Keratinocyte (primary cell): ENCODE results near the gene NFKBIL1. TPM values are rescaled to one million over a fixed set of nuclear protein-coding genes. Genes with fewer than 3 reads are reported as not detected.

Source experiments
- DNase-seq: peaks from one replicate; pipeline ENCODE4 v3.0.0-alpha.2; 2011; ENCODE audit warnings: low read depth, missing footprints, low spot score
- FAIRE-seq: peaks from 2 replicates; lab custom pipeline; 2011; peaks lifted over from hg19 to GRCh38; lab: Jason Lieb, UNC
- H2AFZ ChIP-seq: 2 replicates; pipeline ENCODE4 v1.6.0; 2012; ENCODE audit warnings: low read length, control low read depth, inconsistent platforms; ENCODE audit not compliant: control insufficient read depth
- H3K27ac ChIP-seq: 2 replicates; pipeline ENCODE4 v1.5.1; 2011; ENCODE audit warnings: low read length; ENCODE audit not compliant: control insufficient read depth, insufficient read depth
- H3K27me3 ChIP-seq: 3 replicates; pipeline ENCODE4 v1.6.0; 2011; ENCODE audit warnings: low read length; ENCODE audit not compliant: control insufficient read depth, insufficient read depth; ENCODE audit errors: extremely low read depth
- H3K36me3 ChIP-seq, 2 experiments: 2 replicates in 1 of 2; 3 replicates in 1 of 2; pipeline ENCODE4 v1.5.1; 2011; ENCODE audit warnings: low read length in 2 of 2, mild to moderate bottlenecking in 1 of 2; ENCODE audit not compliant: control insufficient read depth in 2 of 2, insufficient read depth in 2 of 2; ENCODE audit errors: extremely low read depth in 1 of 2
- H3K4me1 ChIP-seq: 3 replicates; pipeline ENCODE4 v1.5.1; 2011; ENCODE audit warnings: low read length; ENCODE audit not compliant: control insufficient read depth, insufficient read depth; ENCODE audit errors: extremely low read depth
- H3K4me2 ChIP-seq: 3 replicates; pipeline ENCODE4 v1.6.0; 2011; ENCODE audit warnings: low read depth, low read length; ENCODE audit not compliant: control insufficient read depth, insufficient read depth; ENCODE audit errors: extremely low read depth
- H3K4me3 ChIP-seq, 3 experiments: fragments of 200-600 bp in 1 of 3; sonication (generic) in 1 of 3; 2 replicates in 2 of 3; 3 replicates in 1 of 3; pipeline ENCODE4 v1.5.1; 2011 to 2016; ENCODE audit warnings: low read length in 3 of 3, mild to moderate bottlenecking in 3 of 3, control low read depth in 2 of 3, inconsistent platforms in 1 of 3, low read depth in 1 of 3, mixed read lengths in 1 of 3, mixed run types in 1 of 3, moderate library complexity in 1 of 3; ENCODE audit not compliant: control insufficient read depth in 2 of 3, insufficient read depth in 2 of 3; ENCODE audit errors: extremely low read depth in 1 of 3
- H3K79me2 ChIP-seq: 2 replicates; pipeline ENCODE4 v1.6.0; 2012; ENCODE audit warnings: low read length; ENCODE audit not compliant: control insufficient read depth, insufficient read depth
- H3K9ac ChIP-seq: 3 replicates; pipeline ENCODE4 v1.6.0; 2011; ENCODE audit warnings: low read length; ENCODE audit not compliant: control insufficient read depth, insufficient read depth; ENCODE audit errors: extremely low read depth
- H3K9me1 ChIP-seq: 3 replicates; pipeline ENCODE4 v1.6.0; 2011; ENCODE audit warnings: low read length; ENCODE audit not compliant: control insufficient read depth, insufficient read depth; ENCODE audit errors: extremely low read depth
- H3K9me3 ChIP-seq: 2 replicates; pipeline ENCODE4 v1.5.1; 2012; ENCODE audit warnings: low read depth, low read length; ENCODE audit not compliant: control insufficient read depth
- H4K20me1 ChIP-seq: 3 replicates; pipeline ENCODE4 v1.6.0; 2011; ENCODE audit warnings: low read length; ENCODE audit not compliant: control insufficient read depth, insufficient read depth; ENCODE audit errors: extremely low read depth
- EZH2 ChIP-seq: IDR thresholded peaks from one replicate; pipeline ENCODE4 v1.6.1; 2012; ENCODE audit warnings: inconsistent platforms, mild to moderate bottlenecking, low read length, moderate library complexity
- dilution Hi-C: fragments of 300-500 bp; cut with MboI; formaldehyde crosslinking; loops from one replicate; pipeline ENCODE4 v1.7.0; 2020; ENCODE audit warnings: low sequenced_read_pairs; ENCODE audit not compliant: extremely low pct_ligation_motif_present
- polyA plus RNA-seq, 5 experiments: library from polyadenylated mRNA; depleted of rRNA in 3 of 5; stranded (reverse) in 3 of 5; stranded (forward) in 1 of 5; unstranded in 1 of 5; fragments of >200 nt; gene quantifications; 1 replicate in 1 of 5; 2 replicates in 3 of 5; 3 replicates in 1 of 5; pipeline versions ENCODE4 v1.2.1 to v1.2.3, GENCODE V29; 2011 to 2012; ENCODE audit warnings: missing spikeins in 2 of 5, low read depth in 1 of 5, low replicate concordance in 1 of 5
- TF ChIP-seq, protein P1 (sequence below), 3 experiments: IDR thresholded peaks in 1 of 3; conservative IDR thresholded peaks in 1 of 3; optimal IDR thresholded peaks in 1 of 3; 2 replicates in 2 of 3; 3 replicates in 1 of 3; pipeline versions ENCODE3 to v1.5.1; 2011; ENCODE audit warnings: low read length in 3 of 3, mild to moderate bottlenecking in 3 of 3, moderate library complexity in 2 of 3, control low read depth in 1 of 3, inconsistent platforms in 1 of 3; ENCODE audit not compliant: insufficient read depth in 2 of 3; ENCODE audit errors: extremely low read depth in 1 of 3

The NFKBIL1 gene
- polyA plus RNA-seq, 1 donor (not counting 4 experiments of a cell fraction or from before 2014, with no cell fraction given), result 4.8 TPM

DNA sequence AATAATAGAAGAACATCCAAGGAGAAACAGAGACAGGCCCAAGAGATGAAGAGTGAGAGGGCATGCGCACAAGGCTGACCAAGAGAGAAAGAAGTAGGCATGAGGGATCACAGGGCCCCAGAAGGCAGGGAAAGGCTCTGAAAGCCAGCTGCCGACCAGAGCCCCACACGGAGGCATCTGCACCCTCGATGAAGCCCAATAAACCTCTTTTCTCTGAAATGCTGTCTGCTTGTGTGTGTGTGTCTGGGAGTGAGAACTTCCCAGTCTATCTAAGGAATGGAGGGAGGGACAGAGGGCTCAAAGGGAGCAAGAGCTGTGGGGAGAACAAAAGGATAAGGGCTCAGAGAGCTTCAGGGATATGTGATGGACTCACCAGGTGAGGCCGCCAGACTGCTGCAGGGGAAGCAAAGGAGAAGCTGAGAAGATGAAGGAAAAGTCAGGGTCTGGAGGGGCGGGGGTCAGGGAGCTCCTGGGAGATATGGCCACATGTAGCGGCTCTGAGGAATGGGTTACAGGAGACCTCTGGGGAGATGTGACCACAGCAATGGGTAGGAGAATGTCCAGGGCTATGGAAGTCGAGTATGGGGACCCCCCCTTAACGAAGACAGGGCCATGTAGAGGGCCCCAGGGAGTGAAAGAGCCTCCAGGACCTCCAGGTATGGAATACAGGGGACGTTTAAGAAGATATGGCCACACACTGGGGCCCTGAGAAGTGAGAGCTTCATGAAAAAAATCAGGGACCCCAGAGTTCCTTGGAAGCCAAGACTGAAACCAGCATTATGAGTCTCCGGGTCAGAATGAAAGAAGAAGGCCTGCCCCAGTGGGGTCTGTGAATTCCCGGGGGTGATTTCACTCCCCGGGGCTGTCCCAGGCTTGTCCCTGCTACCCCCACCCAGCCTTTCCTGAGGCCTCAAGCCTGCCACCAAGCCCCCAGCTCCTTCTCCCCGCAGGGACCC, 27.0 kb downstream of the NFKBIL1 start:
- Histone ChIP-seq H3K36me3 (no peaks in the 10 kb centered on the region), H3K27ac (no peak overlapping the region), H3K79me2 (no peaks in the 10 kb centered on the region), H3K9ac (no peak overlapping the region), H4K20me1 (no peaks in the 10 kb centered on the region), H3K27me3 (no peaks in the 10 kb centered on the region), H3K4me2 (no peak overlapping the region), H2AFZ (no peak overlapping the region), H3K4me1 (peaks cover 19% of the 10 kb centered on the region), H3K4me3 (no peak overlapping the region), H3K9me3 (no peaks in the 10 kb centered on the region), H3K9me1 (no peaks in the 10 kb centered on the region)
- dilution Hi-C loops, result no loop called here
- DNase-seq, result no peak
- FAIRE-seq, result no peak
- TF ChIP-seq, protein P1, sequence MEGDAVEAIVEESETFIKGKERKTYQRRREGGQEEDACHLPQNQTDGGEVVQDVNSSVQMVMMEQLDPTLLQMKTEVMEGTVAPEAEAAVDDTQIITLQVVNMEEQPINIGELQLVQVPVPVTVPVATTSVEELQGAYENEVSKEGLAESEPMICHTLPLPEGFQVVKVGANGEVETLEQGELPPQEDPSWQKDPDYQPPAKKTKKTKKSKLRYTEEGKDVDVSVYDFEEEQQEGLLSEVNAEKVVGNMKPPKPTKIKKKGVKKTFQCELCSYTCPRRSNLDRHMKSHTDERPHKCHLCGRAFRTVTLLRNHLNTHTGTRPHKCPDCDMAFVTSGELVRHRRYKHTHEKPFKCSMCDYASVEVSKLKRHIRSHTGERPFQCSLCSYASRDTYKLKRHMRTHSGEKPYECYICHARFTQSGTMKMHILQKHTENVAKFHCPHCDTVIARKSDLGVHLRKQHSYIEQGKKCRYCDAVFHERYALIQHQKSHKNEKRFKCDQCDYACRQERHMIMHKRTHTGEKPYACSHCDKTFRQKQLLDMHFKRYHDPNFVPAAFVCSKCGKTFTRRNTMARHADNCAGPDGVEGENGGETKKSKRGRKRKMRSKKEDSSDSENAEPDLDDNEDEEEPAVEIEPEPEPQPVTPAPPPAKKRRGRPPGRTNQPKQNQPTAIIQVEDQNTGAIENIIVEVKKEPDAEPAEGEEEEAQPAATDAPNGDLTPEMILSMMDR (optimal IDR thresholded peaks at IDR 0.05 in 1 of 3, IDR thresholded peaks at IDR 0.05 in 1 of 3, conservative IDR thresholded peaks at IDR 0.05 in 1 of 3; ENCODE audit: extremely low read depth in 1 of 3, insufficient read depth in 2 of 3, low read length in 3 of 3), result no peak
- TF ChIP-seq EZH2, result no peak

DNA sequence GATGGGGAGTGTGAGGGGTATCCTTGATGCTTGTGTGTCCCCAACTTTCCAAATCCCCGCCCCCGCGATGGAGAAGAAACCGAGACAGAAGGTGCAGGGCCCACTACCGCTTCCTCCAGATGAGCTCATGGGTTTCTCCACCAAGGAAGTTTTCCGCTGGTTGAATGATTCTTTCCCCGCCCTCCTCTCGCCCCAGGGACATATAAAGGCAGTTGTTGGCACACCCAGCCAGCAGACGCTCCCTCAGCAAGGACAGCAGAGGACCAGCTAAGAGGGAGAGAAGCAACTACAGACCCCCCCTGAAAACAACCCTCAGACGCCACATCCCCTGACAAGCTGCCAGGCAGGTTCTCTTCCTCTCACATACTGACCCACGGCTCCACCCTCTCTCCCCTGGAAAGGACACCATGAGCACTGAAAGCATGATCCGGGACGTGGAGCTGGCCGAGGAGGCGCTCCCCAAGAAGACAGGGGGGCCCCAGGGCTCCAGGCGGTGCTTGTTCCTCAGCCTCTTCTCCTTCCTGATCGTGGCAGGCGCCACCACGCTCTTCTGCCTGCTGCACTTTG, 28.0 kb downstream of the NFKBIL1 start, which contains the start of gene TNF:
Gene TNF, plus strand, starts transcription at position 231 of the 567 bp plus-strand sequence. Its CDS starts 177 bp downstream, at position 408.
- no peaks in the 10 kb centered on the region for H3K79me2 ChIP-seq
- FAIRE-seq, result peak; percentile 56
- peaks cover 19% of the 10 kb centered on the region for H3K4me1 ChIP-seq
- TF ChIP-seq EZH2, result no peak
- TF ChIP-seq, protein P1 (optimal IDR thresholded peaks at IDR 0.05 in 1 of 3, IDR thresholded peaks at IDR 0.05 in 1 of 3, conservative IDR thresholded peaks at IDR 0.05 in 1 of 3; ENCODE audit: extremely low read depth in 1 of 3, insufficient read depth in 2 of 3, low read length in 3 of 3), result no peak
- H3K27ac ChIP-seq, result peak within 1 kb of the TSS; percentile 13
- H3K27me3 ChIP-seq, result no peaks in the 10 kb centered on the region
- peak within 1 kb of the TSS; percentile 29 to 59 (median 44) for H3K4me3 ChIP-seq
- H3K36me3 ChIP-seq, result no peaks in the 10 kb centered on the region
- no peaks in the 10 kb centered on the region for H3K9me3 ChIP-seq
- H2AFZ ChIP-seq, result peak within 1 kb of the TSS; percentile 79
- no peaks in the 10 kb centered on the region for H3K9me1 ChIP-seq
- peak within 1 kb of the TSS; percentile 48 for H3K9ac ChIP-seq
- H4K20me1 ChIP-seq, result no peaks in the 10 kb centered on the region
- DNase-seq, result no peak
- peak within 1 kb of the TSS; percentile 80 for H3K4me2 ChIP-seq
- dilution Hi-C loops, result no loop called here
